Effector CD8-positive, alpha-beta T cell (primary cell): ENCODE results near the gene NME3.

ENCODE experiments used
- DNase-seq: peaks from one replicate; lab custom pipeline; 2025; lab: John Stamatoyannopoulos, UW

The NME3 gene

DNA sequence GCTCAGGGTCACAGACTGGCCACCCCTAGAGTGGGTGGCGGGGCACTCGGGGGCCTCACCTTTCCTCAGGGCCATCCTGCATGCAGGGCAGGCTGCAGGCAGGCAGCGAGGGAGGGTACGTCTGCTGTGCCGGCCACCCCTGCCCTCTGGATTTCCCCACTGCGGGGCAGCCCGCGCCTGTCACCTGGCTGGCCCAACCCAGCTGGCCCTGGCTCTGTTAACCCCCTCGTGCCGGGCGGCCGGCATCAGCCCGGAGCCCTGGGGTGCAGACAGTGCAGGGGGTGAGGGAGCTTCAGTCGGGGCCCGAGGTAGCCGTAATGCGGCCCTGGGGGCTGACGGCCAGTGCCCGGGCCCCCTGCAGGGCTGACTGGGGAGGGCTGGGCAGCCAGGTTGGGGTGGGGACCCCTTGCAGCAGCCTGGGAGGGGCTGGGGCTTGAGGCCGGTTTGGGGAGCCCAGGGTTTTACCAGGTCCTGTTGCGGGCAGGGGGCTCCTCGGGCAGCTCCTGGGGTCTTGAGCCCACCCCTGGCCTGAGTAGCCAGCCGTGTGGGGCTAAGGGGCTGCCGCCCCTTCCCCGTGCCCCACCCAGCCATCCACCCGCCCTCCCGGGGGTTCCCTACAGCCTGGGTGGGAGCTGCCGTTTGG, 22.4 kb upstream of the NME3 start, which contains the start of gene IGFALS:
TSS of gene IGFALS (minus strand) at position 128 of the 643 bp plus-strand sequence. CDS start at position 75, 53 bp downstream.
- no peak for DNase-seq

DNA sequence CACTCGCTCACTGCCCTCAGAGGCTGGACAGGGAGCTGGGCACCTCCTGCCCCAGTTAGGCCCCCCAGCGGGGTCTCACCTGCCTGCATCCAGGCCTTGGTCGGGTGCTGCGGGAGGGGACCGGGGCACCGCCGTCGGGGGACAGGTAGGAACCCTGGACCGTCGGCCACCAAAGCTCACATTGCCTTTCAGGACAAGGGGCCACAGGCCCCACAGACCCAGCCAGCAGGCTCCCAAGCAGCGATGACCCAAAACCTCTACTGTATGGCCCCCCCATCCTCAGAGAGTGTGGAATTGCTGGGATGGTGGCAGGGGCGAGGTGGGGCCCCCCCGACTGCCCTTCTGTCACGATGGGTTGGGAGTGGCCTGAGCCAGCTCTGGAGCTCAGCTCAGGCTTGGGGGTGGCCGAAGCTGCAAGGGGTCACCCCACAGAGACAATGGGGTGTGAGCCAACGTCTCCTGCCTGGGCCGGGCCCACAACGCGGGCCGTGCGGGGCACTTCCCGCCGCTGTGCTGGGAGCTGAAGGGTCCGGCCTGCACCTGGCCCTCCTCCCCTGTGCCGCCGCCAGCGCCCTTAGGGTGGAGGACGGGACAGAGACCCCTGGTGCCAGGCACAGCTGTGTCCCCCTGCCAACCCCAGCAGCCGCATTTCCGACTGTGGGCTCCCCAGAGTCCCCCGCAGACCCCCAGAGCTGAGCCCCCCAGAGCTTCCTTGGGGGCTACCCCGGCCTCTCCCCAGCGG, 21.7 kb upstream of the NME3 start:
- DNase-seq, result no peak

DNA sequence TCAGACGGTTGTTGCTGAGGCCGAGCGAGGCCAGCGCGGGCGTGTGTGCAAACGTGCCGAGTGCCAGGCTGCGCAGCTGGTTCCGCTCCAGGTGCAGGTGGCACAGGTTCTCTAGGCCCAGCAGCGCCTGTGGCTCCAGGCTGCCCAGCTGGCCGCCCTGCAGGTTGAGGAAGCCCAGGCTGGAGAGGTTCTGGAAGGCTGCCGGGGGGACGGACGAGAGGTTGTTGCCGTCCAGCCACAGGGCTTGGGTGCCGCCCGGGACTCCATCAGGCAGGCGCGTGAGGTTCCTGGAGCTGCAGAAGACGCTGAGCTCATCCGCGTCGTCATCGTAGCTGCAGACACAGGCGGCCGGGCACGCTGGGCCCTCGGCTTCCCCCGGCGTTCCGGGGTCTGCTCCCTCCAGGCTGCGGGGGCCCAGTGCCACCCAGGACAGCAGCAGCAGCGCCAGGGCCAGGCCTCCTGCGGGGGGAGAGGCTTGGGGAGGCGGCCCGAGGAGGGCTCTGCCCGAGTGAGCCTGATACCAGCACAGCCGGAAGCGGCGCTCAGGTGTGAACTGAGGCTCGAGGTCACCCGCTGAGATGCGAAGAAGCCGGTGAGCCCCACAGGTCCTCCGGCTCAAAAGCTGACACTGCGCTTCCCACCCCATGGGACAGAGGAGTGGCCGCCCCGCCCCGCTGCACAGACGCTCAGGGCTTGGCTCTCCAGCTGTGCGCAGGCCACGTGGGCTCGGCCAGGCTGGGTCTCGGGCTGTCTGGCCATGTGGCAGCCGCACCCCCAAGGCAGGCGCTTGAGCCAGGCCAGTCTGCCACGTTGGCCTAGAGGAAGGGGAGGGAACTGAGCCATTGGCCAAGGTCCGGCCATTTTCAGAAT, 20.8 kb upstream of the NME3 start:
- no peak for DNase-seq

DNA sequence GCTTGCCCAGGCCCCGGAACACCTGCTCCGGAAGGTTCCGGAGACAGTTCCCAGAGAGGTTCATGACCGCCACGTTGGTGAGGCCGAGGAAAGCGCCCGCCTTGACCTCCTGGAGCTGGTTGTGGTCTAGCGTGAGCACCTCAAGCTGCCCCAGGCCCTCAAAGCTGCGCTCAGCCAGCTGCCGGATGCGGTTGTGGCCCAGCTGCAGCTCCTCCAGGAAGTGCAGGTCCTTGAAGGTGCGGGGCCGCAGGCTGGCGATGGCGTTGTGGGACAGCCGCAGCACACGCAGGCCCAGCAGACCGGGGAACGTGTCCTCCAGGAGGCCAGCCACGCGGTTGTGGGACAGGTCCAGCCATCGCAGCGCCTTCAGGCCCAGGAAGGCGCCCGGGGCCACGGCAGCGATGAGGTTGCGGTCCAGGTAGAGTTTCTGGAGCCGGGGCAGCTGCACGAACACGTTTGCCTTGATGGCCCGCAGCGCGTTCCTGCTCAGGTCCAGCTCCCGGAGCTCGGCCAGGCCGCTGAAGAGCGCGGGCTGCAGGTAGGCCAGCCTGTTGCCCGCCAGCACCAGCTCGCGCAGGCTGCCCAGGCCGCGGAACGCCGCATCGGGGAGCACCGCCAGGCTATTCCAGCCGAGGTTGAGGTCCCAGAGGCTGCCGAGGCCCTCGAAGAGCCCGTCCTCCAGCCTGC, 20.1 kb upstream of the NME3 start:
- DNase-seq, result no peak

GRCh38 chr16:1790611-1791255, 19.4 kb upstream of the NME3 start:
- no peak for DNase-seq

GRCh38 chr16:1790261-1790610, 18.9 kb upstream of the NME3 start:
- no peak for DNase-seq

DNA sequence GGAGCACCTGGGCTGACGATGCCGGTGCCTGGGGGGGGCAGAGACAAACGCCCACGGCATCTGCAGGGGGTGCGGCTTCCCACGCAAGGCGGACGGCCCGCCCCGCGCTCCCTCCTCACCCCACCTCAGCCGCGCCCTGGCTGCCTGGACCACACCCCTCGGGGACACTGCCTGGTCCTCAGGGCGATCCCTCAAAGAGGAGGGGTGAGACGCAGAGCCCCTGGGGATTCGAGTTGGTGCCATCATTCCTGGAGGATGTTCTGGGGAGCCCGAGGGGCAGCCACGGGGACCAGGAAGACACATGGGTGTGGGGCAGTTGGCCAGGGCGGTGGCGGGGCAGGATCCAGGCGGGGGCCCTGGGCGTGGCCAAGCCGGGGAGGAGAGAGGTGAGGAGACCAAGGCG, 18.3 kb upstream of the NME3 start:
- no peak for DNase-seq

GRCh38 chr16:1788708-1789100, 17.4 kb upstream of the NME3 start:
- DNase-seq, result no peak

DNA sequence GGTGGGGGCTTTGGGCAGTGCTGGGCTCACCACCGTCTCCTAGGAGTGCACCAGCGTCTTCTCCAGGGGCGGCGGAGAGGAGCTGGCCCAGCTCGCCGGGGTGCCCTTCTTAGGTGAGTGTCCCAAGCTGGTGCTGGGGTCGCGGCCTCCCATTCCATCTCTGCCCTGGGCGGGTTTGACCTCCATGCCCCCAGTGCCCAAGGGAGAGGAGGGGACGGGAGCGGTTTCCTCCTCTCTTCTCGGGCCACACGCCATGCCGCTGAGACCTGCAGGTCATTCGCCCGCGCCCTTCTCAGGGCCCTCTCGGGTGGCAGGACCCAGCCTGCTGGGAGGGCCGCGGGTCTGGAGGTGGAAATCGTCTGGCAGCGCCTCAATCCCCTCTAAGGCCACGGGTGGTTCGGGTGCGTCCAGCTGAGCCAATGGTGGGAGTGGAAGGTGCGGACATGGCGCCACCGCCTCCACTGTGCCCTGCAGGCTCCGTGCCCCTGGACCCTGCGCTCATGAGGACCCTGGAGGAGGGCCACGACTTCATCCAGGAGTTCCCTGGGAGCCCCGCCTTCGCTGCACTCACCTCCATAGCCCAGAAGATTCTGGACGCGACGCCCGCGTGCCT, 16.9 kb upstream of the NME3 start:
- no peak for DNase-seq

DNA sequence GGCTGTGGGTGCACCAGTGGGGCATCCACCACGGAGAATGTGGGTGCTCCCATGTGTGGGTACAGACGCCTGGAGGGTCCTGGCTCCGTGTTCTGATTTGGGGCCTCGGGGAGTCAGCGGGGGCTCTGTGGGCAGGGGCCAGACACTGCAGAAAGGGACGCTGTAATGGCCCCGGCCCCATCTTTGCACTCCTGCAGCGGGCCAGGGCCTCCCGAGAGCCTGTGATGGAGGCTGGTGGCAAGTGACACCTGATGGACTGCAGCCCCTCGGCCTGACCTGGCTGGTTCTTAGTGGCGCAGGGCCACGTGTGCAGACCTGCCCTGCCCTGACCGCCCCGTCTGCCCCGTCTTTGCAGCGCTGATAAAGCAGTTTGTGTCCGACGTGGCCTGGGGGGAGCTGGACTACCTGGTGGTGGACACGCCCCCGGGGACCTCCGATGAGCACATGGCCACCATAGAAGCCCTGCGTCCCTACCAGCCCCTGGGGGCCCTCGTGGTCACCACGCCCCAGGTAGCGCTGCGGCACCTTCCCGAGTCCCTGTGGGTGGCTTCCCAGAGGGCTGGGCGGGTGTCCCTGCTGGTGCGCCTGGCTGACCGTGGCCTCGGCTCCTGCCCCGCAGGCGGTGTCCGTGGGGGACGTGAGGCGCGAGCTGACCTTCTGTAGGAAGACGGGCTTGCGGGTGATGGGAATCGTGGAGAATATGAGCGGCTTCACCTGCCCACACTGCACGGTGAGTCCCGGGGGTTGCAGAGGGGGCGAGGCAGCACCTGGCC, 16.2 kb upstream of the NME3 start:
- DNase-seq, result no peak

DNA sequence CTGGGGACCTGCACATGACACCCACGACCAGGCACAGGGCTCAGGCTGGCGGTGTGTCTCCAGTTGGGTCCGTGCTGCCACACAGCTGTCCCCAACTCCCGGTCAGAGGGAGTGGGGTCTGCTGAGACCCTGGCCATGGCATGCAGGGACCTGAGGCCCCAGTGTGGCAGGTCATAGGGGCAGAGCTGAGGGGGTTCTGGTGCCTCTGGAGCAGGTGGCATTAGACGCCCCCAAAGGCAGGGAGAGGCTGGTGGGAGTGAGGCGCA, 15.6 kb upstream of the NME3 start:
- DNase-seq, result no peak

- no peak for DNase-seq
These were observed 15.1 kb upstream of the NME3 start for GRCh38 chr16:1786242-1787055.

DNA sequence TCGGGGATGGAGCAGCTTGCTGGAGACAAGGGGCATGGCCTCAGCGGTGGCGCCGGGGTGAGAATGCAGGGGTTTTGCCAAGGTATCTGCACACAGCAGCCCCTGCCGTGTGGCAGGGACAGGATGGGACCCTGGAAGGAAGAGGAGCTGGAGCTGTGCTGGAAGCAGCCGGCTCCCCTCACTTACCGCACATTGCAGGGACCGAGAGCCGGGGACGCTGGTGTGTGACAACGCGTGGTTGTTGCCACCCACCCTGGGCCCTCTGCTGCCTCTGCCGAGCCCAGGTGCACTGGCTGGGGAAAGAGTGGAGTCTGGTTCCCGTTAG, 14.5 kb upstream of the NME3 start:
- no peak for DNase-seq

- no peak for DNase-seq
These were observed 13.9 kb upstream of the NME3 start for GRCh38 chr16:1784977-1785845.

DNA sequence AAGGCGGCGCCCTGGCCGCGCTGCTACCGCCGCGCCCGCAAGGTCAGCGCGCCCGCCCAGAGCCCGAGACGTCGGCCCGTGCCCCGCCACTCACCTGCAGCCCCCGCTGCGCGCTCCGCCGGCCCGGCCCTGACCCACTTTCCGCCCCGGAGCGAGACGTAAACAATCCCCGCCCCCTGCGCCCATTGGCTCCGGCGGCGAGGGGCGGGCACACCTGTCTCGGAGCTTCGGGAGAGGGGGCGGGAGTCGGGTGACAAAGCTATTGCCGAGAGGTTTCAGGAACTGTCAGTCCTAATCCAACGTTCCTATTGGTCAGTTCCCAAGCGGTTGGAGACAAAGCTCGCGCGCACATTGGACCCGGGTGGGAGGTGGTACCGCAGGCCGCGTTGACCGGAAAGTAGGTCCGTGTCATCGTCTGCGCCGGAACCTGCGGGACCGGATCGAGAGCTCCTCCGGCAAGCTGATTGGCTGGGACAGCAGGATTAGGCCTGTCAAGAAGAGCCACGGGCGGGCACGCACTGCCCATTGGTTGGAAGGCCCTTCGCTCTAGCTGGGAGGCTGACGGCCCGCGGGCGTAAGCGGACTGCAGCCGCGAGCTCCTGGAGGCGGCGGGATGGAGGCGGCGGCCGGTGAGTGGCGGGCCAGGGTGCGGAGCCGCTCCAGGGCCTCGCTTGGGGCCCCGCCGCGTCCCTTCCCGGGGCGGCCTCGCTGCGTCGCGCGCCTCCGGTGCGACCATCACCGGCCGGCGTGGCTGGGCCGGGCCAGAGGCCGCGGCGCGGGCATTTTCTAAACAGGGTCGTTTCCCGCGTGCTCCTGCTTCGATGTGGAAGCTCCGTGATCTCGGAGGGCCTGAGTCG, 11.3 kb upstream of the NME3 start, which contains the start of the genes NUBP2 and SPSB3:
TSS of gene NUBP2 (plus strand) at position 553 of the 857 bp plus-strand sequence. CDS start at position 614, 61 bp downstream.
TSS of gene SPSB3 (minus strand) at position 164 of the 857 bp plus-strand sequence. CDS start 1,088 bp downstream, outside the sequence.
- peak; percentile 95 for DNase-seq

DNA sequence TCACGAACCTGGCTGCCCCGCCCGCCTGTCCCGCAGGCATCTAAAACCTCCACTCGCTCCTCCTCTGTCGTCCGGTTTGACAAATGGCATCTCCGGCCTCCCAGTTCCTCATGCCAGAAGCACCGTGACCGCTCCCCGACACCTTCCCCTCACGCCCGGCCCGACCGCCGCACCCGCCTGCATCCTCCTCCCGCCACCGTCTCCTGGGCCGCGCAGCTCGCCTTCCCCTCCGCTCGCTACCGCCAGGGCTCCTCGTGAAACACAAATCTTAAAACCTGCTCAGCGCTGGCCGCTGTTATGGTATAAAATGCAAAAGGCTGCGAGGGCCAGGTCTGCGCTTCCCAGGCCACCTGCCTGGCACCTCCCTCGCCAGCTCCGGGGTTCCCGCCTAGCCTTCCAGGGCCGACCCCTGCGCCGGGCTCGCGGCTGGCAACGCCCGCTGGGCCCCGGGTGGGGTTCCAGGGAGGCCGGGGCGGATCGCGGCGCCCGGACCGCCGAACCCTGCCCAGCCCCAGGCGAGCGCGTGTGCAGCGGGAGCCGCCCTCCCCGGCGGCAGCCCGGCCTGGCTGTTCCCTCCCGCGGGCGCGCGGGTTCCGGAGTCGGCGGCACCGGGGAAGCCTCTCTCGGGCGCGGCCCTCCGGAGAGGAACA, 10.5 kb upstream of the NME3 start:
- peak; percentile 25 for DNase-seq

DNA sequence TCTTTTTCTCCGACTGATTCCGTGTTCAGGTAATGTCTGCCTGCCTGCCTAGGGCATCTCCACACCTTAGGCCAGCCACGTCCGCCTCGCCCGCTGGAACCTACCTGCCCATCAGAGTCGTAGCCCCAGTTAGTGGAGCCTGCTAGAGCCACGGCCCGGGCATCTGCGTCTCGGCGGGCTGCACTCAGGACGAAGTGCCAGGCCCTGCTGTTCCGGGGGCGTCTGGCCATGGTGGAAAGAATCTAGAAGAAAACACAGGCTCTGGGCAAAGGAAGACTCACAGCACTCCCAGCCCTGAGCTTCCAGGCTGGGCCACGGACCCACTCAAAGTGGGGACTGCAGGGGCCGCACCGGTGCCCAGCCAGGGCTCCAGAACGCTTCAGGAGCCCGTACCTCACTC, 9.9 kb upstream of the NME3 start:
- no peak for DNase-seq
